Thyroid gland (tissue), 4 donors: ENCODE measurements around the gene ARF6.

Source experiments
- CTCF ChIP-seq, 6 experiments: fragments of 200-600 bp in 3 of 6; fragments of 450-650 bp in 3 of 6; sonication (generic) in 3 of 6; IDR thresholded peaks; one replicate each; pipeline ENCODE4 v1.5.1; 2016 to 2019; ENCODE audit warnings: antibody characterized with exemption in 6 of 6, mild to moderate bottlenecking in 2 of 6, inconsistent platforms in 1 of 6, moderate library complexity in 1 of 6
- POLR2A ChIP-seq, 2 donors: fragments of 450-650 bp; IDR thresholded peaks; one replicate each; pipeline ENCODE4 v1.6.1; 2017; ENCODE audit warnings: antibody characterized with exemption in 2 of 2, mild to moderate bottlenecking in 2 of 2, moderate library complexity in 1 of 2

- TF ChIP-seq CTCF (IDR thresholded peaks at IDR 0.05) (no peak), POLR2A (IDR thresholded peaks at IDR 0.05) (no peak)
These were observed 47.1 kb downstream of the ARF6 start for GRCh38 chr14:49939884-49940510.
